Sigmoid colon (tissue), 4 donors: ENCODE results near the gene TBX1.

Experiments used
- CTCF ChIP-seq, 4 experiments: fragments of 450-650 bp in 3 of 4; fragments of 200-600 bp in 1 of 4; IDR thresholded peaks; one replicate each; pipeline ENCODE4 v1.5.1; 2016 to 2019; ENCODE audit warnings: antibody characterized with exemption in 4 of 4, mild to moderate bottlenecking in 3 of 4, moderate library complexity in 2 of 4
- EP300 ChIP-seq, 4 donors: sonication (generic); formaldehyde crosslinking; IDR thresholded peaks; one replicate each; pipeline ENCODE4 v1.6.1; 2017; ENCODE audit warnings: antibody characterized with exemption in 4 of 4
- POLR2A ChIP-seq, 2 donors: fragments of 450-650 bp; IDR thresholded peaks; one replicate each; pipeline ENCODE4 v1.6.1; 2016; ENCODE audit warnings: antibody characterized with exemption in 2 of 2, mild to moderate bottlenecking in 2 of 2, moderate library complexity in 2 of 2
- POLR2AphosphoS5 ChIP-seq, 4 donors: sonication (generic); formaldehyde crosslinking; IDR thresholded peaks; one replicate each; pipeline ENCODE4 v1.6.1; 2017; ENCODE audit warnings: antibody characterized with exemption in 4 of 4

GRCh38 chr22:19774628-19775027, 14.1 kb downstream of the TBX1 start:
- TF ChIP-seq CTCF (IDR thresholded peaks at IDR 0.05) (no peak), POLR2A (IDR thresholded peaks at IDR 0.05) (no peak), POLR2AphosphoS5 (IDR thresholded peaks at IDR 0.05) (no peak), EP300 (IDR thresholded peaks at IDR 0.05) (no peak)
